ENCODE results near the gene ADCY9.

Gene ADCY9

DNA sequence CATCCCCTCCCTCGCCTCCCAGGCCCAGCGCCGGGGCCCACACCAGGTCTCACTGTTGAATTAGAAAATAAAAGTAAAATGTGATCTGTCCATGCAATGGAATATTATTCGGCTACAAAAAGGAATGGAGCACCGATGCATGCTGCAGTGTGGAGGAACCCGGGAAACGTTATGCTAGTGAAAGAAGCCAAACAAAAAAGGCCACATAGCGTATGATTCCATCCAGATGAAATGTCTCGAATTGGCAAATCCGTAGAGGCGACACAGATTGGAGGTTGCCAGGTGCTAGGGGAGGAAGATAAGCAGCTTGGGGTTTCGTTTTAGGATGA, 972 bp upstream of the ADCY9 start:
- in situ Hi-C loops (cut with HindIII; ENCODE audit: low pct_ligation_motif_present, low sequenced_read_pairs), result no loop called here
- no peak overlapping the region for H3K4me3 ChIP-seq (ENCODE audit: low read depth, low read length)

DNA sequence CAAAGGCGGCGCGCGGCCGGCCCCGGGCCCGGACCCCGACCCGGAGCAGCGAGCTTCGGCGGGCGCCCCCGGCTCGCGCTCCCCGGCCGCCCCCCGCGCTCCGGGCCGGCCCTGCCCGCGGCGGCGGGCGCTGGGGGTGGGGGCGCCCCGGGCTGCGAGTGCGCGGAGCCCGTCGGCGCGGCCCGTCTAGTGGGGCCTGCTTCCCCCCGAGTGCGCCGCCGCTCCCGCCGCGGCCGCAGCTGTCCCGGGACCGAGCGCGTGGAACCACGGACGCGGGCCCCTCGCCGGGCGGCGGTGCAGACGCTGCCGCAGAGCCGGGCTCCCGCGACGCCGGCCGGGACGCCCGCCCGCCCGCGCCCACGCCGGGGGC, 308 bp downstream of the ADCY9 start:
- Histone ChIP-seq H3K27ac (no peak overlapping the region), H3K27me3 (replicated peaks) (no peaks in the 10 kb centered on the region), H3K4me3 (ENCODE audit: low read depth, low read length) (peak overlapping the region; percentile 54), H3K36me3 (replicated peaks) (no peaks in the 10 kb centered on the region)
- TF ChIP-seq, protein P1, sequence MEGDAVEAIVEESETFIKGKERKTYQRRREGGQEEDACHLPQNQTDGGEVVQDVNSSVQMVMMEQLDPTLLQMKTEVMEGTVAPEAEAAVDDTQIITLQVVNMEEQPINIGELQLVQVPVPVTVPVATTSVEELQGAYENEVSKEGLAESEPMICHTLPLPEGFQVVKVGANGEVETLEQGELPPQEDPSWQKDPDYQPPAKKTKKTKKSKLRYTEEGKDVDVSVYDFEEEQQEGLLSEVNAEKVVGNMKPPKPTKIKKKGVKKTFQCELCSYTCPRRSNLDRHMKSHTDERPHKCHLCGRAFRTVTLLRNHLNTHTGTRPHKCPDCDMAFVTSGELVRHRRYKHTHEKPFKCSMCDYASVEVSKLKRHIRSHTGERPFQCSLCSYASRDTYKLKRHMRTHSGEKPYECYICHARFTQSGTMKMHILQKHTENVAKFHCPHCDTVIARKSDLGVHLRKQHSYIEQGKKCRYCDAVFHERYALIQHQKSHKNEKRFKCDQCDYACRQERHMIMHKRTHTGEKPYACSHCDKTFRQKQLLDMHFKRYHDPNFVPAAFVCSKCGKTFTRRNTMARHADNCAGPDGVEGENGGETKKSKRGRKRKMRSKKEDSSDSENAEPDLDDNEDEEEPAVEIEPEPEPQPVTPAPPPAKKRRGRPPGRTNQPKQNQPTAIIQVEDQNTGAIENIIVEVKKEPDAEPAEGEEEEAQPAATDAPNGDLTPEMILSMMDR (IDR thresholded peaks at IDR 0.05; ENCODE audit: low read depth, low read length, missing control alignments), result no peak
- no peak for DNase-seq
- in situ Hi-C loops (cut with HindIII; ENCODE audit: low pct_ligation_motif_present, low sequenced_read_pairs), result no loop called here

More for the DNA sequence above, 972 bp upstream of the ADCY9 start:
- DNase-seq, result no peak
- no peak overlapping the region for H3K27ac ChIP-seq
- no peaks in the 10 kb centered on the region for H3K36me3 ChIP-seq (replicated peaks)
- TF ChIP-seq, protein P1 (IDR thresholded peaks at IDR 0.05; ENCODE audit: low read depth, low read length, missing control alignments), result no peak
- no peaks in the 10 kb centered on the region for H3K27me3 ChIP-seq (replicated peaks)

DNA sequence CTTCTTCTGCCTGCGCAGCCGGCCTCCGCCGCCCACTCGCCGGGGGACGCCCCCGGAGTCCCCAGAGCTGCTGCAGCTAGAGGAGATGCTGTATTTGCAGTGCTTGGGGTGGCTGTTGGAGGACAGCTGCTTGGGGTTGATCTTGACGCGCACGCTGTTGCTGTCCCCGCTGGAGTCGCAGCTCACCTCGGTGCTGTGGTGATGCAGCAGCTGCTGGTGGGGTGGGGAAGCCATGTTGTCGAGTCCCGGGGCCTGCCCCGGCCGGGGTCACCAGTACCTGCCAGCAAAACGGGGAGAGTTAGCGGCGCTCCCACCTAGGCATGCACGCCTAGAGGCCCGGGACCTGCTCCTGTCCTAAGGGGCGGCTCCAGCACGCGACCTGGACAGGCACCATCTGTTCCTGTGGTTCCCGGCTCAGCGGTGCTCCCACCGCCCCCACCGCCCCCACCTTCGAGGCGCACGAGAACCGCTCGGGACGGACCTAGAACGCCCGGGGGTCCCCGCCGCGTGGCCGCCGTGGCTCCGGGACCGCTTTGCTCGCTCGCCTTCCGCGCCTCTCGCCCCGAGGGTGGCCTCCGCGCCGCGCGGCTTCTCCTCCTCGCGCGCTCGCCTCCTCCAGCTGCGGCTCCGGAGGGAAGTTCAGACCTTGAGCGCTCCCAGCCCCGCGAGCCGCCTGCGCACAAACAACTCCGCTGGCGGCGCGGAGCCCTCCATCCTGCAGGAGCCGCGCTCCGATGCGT, 863 bp downstream of the ADCY9 start:
- in situ Hi-C loops (cut with HindIII; ENCODE audit: low pct_ligation_motif_present, low sequenced_read_pairs), result no loop called here
- peak; percentile 52 for DNase-seq
- TF ChIP-seq, protein P1 (IDR thresholded peaks at IDR 0.05; ENCODE audit: low read depth, low read length, missing control alignments), result no peak
- peak overlapping the region; percentile 54 for H3K4me3 ChIP-seq (ENCODE audit: low read depth, low read length)
- no peak overlapping the region for H3K27ac ChIP-seq
- no peaks in the 10 kb centered on the region for H3K36me3 ChIP-seq (replicated peaks)
- H3K27me3 ChIP-seq (replicated peaks), result no peaks in the 10 kb centered on the region

DNA sequence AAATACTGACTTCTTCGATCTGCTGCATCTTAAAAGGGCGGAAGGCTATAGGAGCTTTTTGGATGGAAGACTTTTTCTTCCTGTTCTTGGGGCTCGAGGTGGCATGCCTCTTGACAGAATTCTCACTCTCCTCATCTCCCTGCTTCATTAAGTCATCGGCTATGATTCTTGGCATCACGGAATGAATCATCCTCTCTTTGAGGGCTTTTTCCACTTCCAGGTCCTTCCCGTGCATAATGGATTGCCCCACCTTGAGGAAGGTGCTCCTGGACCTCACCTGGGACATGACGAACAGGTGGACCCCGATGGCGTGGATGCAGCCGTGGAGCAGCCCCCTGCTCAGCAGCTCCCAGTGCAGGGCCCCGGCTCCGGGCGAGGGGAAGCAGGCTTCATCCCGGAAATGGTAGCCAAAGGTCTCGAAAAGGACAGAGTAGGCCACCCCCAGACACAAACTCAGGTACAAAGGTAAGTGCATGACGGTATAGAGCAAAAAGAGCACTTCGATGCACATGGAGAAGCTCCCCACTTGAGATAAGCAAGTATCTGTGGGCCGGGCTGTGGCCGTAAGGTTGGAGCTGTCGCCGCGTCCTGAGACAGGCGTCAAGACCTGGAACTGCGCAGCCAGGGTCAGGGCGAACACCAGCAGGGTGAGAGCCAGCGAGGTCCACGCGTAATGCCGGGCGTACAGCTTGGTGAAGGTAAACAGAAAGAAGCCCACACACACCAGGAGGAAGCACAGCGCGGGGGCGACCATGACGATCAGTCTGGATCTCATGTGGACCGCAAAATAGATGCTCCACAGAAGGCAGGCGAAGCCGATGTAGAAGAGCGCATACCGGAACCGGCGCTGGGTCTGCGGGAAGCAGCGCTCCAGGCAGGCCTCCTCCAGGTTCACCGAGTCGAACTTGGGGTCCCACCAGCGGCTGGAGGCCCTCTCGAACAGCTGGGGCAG, 1.7 kb downstream of the ADCY9 start:
- H3K27me3 ChIP-seq (replicated peaks), result no peaks in the 10 kb centered on the region
- TF ChIP-seq, protein P1 (IDR thresholded peaks at IDR 0.05; ENCODE audit: low read depth, low read length, missing control alignments), result no peak
- in situ Hi-C loops (cut with HindIII; ENCODE audit: low pct_ligation_motif_present, low sequenced_read_pairs), result no loop called here
- H3K36me3 ChIP-seq (replicated peaks), result no peaks in the 10 kb centered on the region
- DNase-seq, result no peak
- no peak overlapping the region for H3K27ac ChIP-seq
- H3K4me3 ChIP-seq (ENCODE audit: low read depth, low read length), result peak overlapping the region; percentile 54

DNA sequence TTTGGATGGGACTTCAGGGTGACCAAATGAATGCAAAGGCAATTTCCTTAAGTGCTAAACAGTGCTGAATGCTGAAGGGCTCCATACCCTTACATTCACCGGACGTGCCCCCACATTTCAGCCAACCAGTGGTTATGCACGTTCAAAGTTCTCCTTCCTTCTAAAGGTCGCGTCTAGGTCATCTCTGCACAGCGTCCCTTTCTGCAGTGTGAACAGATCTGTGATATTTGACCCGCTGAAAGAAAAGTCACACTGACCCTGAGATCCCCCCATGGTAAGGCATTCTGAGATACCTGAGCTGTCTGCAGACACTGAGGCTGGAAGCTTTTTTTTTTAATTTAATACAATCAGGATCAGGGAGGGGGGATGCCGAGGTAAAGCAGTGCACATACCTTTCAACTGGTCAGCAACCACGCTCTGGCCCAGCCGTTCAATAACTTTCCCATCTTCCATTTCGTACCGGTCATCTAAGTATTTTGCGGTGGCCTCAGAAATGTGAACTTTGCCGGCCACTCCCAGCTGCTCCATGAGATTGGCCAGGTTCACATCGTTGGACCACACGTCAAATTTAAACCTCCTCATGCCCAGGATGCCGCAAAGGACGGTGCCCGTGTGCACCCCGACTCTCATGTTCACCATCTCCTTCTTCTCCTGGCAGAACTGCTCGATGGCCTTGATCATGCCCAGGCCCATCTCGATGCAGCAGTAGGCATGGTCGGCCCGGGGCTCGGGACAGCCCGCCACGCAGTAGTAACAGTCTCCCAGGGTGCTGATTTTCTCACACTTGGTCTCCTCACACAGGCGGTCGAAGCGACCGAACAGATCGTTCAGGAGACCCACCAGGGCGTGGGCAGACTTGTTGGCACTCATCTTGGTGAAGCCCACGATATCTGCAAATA, 2.6 kb downstream of the ADCY9 start:
- H3K36me3 ChIP-seq (replicated peaks), result no peaks in the 10 kb centered on the region
- no peak overlapping the region for H3K4me3 ChIP-seq (ENCODE audit: low read depth, low read length)
- no peak overlapping the region for H3K27ac ChIP-seq
- DNase-seq, result no peak
- TF ChIP-seq, protein P1 (IDR thresholded peaks at IDR 0.05; ENCODE audit: low read depth, low read length, missing control alignments), result no peak
- in situ Hi-C loops (cut with HindIII; ENCODE audit: low pct_ligation_motif_present, low sequenced_read_pairs), result no loop called here
- no peaks in the 10 kb centered on the region for H3K27me3 ChIP-seq (replicated peaks)

Measured in brain microvascular endothelial cell (primary cell).